Effector CD8-positive, alpha-beta T cell (primary cell): ENCODE results near the gene MARCHF2.

Experiments used
- DNase-seq: peaks from one replicate; lab custom pipeline; 2025; lab: John Stamatoyannopoulos, UW

MARCHF2 gene

DNA sequence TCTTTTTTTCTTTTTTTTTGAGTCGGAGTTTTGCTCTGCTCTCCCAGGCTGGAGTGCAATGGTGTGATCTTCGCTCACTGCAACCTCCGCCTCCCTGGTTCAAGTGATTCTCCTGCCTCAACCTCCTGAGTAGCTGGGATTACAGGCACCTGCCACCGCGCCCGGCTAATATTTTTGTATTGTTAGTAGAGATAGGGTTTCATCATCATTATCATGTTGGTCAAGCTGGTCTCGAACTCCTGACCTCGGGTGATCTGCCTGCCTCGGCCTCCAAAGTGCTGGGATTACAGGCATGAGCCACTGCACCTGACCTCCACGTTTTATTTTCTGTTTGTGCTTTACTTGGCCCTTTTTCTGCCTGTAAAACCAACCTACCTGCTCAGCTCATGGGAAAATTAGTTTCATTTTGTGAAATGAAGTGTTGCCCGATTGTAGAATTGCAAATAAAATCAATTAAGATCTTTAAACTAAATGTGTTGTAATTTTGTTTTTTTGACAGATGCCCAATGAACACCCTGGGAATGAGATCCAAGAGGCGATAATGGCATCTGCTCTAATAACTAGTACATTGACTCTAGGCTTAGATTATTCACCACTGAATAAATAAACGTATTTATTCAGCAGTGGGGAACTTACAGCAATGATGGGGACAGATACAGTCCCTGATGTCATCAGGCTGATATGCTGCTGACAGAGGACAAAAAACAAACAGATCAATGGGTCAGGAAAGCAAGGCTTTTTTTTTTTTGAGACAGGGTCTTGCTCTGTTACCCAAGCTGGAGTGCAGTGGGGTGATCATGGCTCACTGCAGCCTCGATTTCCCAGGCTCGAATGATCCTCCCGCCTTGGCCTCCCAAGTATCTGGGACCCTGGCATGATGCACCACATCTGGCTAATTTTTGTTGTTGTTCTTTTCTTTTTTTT, 25.2 kb upstream of the MARCHF2 start:
- no peak for DNase-seq

DNA sequence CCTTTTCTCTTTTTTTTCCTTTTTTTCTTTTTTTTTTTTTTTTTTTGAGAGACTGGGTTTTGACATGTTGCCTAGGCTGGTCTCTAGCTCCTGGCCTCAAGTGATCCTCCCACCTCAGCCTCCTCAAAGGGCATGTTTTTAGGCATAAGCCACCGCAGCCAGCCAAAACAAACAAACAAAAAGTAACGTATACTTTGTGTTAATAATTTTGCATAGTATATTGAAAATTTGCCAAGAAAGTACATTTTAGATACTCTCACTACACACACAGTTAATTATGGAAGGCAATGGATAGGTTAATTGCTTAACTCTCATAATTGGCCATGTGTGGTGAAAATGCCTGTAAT, 24.5 kb upstream of the MARCHF2 start:
- DNase-seq, result no peak

DNA sequence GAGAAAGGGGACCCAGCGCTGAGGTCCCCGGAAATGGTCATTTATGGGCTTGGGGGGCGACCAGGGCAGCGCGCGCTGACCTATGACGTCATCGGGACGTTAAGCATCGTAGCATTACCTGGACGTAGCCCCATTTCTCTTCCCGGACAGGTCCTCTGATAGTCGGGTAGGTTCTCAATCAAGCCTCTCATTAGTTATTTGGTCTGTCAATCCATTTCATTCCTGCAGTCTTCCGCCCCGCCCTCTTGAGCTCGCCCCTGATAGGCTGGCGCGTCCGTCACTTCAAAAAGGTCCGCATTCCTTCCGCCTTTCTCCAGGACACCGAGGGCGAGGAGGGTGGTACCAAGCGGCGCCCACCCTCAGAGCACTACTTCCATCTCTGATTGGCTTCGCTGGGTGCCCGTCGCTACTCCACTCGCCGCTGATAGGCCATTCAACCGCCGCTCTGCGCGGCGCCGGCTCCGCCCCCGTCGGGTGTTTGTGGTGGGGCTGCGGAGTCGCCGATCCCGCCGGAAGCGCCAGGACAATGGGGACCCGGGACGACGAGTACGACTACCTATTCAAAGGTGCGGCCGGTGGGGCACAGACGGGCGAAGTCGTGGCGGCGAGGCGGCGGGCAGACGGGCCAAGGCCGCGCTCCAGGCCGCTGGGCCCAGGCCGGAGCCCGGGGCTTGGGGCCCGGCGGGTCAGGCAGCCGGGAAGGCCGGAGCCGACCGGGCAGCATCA, 23.1 kb upstream of the MARCHF2 start, which contains the start of gene RAB11B:
TSS of gene RAB11B (plus strand) at position 470 of the 726 bp plus-strand sequence. CDS start at position 527, 57 bp downstream.
- peak; percentile 97 for DNase-seq

DNA sequence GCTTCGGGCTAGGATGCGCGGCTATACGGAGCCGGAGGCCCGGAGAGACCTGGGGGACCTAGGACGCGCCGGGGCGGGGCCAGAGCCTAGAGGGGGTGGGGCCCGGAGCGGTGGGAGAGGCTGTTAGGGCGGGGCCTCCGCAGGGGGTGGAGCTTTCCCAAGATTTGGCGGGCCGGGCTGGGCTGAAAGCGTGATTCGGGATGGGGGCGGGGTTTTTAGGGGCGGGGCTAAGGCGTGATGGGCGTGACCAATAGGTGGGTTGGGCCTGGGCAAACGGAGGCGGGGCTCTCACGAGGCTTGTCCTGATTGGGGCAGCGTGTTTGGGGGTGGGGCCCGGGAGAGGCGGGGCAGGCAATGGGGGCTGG, 22.5 kb upstream of the MARCHF2 start:
- DNase-seq, result peak; percentile 89

DNA sequence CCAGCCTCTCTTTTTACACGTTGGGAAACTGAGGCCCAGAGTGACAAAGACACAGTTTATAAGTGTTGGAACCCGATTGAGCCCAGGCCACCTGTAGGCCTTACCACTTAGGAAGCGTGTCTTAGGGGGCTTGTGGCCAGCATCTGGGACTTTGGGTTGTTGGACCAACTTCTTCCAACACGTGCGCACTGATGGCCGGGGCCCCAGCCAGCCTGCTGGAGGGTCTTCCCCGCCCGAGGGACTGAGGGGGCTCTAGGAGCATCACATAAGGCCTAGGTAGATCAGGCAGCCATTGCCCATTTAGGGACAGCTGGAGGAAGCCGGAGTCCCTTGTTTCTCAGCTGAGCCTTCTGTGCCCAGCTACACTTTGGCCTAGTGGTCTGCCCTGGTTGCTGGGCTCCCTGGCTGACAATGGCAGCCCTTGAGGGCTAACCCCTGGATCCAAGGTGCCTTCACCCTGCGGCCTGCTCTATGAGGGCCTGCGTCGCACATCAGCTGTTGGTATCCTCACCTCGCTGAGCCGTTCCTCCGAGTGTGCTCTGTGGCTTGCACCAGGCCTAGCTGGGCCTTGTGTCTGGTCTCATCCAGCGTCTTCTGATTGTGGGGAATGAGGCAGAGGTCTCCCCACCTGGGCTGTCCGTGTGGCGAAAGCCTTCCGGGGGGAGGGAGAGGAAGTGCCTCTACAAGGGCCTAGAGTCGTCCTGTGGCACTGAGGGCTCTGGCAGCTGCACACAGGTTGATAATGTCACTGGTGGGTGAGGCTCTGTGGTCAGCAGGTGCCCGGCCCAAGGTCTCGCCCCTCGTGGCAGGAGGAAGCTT, 21.7 kb upstream of the MARCHF2 start:
- DNase-seq, result no peak

DNA sequence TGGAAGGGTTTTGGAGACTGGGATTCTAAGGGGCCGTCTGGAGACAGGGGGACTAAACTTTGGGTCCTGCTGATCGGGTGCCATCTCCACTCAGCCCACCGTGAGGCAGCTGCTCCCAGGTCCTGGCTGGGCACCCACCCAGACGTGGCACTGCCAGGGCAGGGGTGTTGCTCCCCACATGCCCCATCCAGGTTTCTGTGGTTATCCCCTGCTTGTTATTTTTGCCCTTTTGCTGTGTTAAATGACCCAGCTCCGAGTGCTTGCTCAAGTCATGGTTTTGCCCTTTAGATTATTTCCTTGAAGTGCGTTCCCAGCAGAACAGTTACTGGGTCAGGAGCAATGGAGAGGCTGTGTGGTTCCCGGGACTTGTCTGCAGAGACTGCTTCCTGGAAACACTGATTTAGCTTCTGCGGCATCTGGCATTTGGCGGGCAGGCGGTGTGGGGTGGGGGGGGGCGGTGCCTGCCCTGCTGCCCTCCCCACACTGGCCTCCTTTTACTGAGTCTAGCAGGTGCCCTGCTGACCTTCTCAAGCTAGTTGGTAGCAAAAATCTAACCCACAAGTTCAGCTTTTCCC, 21.0 kb upstream of the MARCHF2 start:
- no peak for DNase-seq

DNA sequence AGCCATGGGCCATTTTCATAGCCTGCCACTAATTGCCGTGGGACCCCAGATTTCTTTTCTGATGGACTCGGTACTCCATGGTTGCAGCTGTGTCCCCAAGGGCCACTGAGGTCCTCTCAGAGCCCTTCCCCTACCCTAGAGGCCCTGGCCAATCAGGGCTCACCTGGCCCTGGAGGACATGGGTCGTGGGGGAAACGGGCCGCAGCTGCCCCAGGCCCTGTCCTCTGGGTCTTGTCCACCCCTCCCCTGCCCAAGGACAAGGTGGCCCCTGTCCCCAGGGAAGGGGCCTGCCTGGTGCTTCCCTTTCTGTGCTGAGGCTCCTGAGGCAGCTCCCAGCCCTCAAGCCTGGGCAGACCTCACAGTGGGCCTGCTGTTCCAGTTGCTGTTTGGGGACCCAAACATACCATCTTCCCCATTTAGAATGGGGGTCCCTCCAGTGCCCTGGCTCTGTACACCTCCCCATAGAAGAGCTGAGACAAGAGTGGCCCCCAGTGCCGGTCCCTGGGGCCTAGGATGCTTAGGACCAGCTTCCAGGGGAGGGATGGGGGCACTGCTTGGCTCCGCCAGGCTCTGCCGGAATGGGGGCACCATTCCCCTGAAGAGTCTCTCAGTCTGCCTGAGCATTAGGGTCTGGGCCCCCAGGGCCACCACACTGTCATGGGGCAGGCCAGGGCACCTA, 19.8 kb upstream of the MARCHF2 start:
- no peak for DNase-seq

GRCh38 chr19:8393871-8394250, 19.2 kb upstream of the MARCHF2 start:
- DNase-seq, result no peak

- no peak for DNase-seq
These were observed 17.5 kb upstream of the MARCHF2 start for GRCh38 chr19:8395621-8396082.

GRCh38 chr19:8396185-8396562, 16.9 kb upstream of the MARCHF2 start:
- no peak for DNase-seq

DNA sequence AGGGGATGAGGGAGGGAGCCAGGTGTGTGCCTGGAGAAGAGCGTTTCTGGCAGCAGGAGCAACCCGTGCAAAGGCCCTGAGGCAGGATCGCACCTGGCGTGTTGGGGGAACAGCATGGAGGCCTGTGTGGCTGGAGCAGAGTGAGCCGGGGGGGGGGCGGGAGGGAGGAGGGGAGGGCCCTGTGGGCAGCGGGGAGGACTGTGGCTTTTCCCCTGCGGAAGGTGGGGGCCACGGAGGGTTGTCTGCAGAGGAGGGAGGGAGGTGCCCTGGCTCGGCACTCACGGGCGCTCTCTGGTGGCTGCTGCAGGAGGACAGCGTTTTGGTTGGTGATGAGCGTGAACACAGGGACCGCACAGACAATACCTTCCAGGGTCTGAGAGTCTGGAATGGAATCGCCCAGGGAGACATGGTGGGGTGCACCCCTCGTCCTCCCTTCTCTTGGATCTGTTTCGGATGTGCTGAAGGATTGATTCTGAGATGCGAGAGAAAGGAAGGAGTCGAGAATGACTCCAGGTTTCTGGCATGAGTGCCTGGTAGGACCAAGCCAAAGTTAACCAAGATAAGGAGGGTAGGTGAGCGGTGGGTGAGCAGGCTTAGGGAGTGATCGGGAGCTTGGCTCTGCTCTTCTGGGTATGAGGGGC, 16.4 kb upstream of the MARCHF2 start:
- peak; percentile 49 for DNase-seq

DNA sequence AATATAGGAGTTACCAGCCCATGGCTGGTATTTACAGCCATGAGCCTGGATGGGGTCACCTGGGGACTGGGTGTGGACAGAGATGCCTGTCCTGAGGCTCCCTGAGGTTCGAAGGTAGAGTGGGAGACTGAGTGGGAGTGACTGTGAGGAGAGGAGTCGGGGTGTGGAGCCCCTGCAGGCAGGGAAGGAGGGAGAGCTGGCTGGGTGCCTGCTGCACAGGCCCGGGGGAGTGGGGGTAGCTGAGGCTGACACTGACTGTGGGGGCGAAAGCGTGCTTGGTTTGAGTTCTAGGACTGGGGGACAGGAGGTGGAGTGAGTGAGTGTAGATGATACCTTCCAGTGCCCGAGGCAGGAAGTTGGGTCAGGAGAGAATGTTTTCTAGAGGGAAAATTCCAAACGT, 15.8 kb upstream of the MARCHF2 start:
- DNase-seq, result no peak

- no peak for DNase-seq
These were observed 15.3 kb upstream of the MARCHF2 start for GRCh38 chr19:8397746-8398310.

GRCh38 chr19:8398311-8398771, 14.8 kb upstream of the MARCHF2 start:
- no peak for DNase-seq

GRCh38 chr19:8399681-8400188, 13.4 kb upstream of the MARCHF2 start:
- DNase-seq, result no peak

DNA sequence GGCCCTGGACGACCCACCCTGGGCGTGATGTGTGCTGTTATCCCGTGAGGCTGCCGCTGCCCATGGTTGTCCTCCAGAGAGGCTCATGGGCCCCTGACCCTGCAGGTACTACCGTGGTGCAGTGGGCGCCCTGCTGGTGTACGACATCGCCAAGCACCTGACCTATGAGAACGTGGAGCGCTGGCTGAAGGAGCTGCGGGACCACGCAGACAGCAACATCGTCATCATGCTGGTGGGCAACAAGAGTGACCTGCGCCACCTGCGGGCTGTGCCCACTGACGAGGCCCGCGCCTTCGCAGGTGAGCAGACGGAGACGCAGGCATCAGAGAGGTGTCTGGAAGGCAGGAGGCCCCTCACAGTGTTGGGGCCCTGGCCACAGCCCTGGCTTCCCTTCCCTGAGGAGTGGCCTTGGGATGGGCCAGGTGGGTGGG, 11.1 kb upstream of the MARCHF2 start:
- no peak for DNase-seq

- no peak for DNase-seq
These were observed 9.8 kb upstream of the MARCHF2 start for GRCh38 chr19:8403098-8403819.

DNA sequence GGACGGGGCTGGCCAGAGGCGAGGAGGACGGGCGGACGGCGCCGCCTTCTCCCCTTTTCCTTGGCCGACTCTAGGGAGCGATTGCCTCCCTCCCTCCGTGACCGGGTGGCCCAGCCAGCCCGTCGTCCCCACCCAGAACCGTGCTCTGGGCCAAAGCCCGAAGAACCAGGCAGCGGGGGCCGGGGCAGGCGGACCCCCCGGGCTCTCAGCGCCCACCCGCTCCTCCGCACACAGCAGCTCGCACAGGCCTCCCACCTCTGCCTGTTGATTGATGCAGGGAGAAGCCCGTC, 9.3 kb upstream of the MARCHF2 start:
- no peak for DNase-seq

DNA sequence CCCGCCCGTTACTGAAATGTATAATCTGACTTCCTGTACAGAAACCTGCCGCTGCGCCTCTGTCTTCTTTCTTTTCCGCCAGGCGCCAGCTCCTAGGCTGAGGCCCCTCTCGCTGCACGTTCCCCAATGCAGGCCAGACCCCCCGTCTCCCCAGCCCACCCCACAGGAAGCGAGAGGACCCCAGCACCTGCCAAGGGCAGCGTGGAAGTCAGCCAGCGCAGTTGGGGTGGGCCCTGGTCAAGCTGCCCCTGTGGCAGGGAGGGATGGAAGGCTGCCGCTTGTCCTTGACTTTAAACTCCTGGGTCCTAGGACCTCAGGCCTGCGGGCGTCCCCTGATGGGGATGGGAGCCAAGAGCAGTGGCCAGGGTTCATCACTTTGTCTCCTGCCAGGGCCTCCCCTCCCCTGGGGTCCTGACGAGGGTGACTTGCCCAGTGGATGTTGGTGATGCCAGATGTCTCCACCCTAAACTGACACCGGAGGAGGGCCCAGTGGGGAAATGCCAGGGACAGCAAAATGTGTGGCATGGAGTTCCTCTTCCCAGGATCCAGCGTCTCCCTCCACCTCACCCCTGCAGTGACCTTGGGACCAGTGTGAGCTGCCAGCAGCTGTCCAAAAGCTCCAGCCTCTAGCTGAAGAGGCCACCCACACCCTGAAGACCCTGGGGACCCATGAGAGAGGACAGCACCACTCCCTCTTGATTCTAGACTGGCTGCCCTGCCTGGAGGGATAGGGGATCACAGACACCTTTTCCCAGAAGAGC, 8.5 kb upstream of the MARCHF2 start:
- no peak for DNase-seq
